Fibroblast of skin of left quadriceps (primary cell): ENCODE measurements around the gene DNAH17.
A peak's percentile ranks its signal among the peaks of the same experiment; 100 is the strongest.
"Not testable (repeated sequence)": the region's sequence is repeated elsewhere in the genome, so short reads cannot be mapped to it uniquely, and the experiment has no call there.

ENCODE experiments used
- DNase-seq, 2 experiments: peaks; one replicate each; pipeline ENCODE4 v3.0.0-alpha.2; 2013; ENCODE audit warnings: low read depth in 2 of 2

The DNAH17 gene

GRCh38 chr17:78524870-78525510 is 52.2 kb downstream of the DNAH17 start:
- no peak for DNase-seq

GRCh38 chr17:78523934-78524655 is 53.1 kb downstream of the DNAH17 start:
- no peak for DNase-seq

DNA sequence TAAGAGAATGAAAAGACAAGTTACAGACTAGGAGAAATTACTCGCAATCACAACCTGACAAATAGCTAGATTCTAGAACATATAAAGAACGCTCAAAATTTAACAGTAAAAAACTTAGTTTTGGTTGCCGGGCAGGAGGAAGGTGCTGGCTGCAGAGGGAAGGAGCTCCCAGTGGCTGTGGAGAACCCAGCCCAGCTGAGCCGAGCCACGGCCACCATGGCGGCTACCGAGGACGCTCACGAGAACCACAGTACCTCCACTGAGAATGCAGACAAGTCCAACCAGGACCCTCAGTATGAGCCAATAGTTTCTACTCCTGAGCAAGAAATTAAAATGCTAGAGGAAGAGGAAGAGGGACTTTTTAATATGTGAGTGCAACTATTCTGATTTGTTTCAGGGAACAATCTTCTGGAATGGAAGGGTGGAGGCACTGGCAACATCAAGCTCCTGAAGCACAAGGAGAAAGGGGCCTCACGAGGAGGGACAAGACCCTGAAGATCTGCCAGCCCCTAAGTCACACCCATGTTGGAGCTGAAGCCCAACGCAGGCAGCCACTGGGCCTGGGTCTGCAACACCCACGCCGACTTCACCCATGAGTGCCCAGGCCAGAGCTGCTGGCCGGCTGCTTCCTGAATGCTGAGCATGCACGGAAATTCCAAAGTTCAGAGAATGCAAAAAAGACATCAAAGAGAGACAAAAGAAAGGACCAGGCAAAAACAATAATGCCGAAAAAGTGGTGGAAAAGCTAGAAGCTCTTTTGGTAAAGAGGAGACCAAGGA is 55.0 kb downstream of the DNAH17 start:
- DNase-seq = no peak

DNA sequence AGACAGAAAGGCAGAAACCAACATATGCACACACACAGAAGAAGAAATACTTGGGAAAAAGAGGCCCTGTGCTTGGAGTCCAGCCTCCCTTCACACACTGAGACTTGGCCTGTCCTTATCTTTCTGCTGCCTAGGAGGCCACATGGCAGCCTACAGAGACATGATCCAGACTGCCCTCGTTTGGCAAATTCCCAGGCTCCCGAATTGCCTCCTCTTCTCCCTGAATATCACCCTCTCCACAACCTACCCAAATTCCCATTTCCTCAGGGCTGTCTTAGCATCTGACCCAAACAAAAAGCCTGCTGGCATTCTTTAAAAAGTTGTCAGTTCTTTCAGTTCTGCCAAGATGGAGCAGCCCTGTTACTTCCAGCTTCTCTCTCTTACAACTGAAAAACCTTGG is 59.8 kb downstream of the DNAH17 start:
- DNase-seq = no peak

DNA sequence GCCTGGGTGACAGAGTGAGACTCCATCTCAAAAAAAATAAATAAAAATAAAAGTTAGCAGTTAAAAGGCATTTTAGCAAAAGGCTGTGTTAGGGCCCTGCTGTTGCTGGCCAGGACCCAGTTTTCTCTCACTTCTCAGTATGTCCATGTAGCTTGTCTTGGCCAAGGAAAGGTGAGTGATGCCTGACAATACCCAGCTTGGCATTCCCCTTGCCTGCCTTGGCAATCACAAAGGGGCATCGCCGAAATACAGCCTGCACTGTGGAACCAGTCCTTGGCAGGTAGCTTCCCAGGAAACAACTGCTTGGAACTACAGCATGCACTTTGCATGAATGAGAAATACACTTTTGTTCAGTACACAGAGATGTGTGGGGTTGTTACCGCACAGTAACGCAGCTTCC is 61.7 kb downstream of the DNAH17 start:
- DNase-seq = no peak

DNA sequence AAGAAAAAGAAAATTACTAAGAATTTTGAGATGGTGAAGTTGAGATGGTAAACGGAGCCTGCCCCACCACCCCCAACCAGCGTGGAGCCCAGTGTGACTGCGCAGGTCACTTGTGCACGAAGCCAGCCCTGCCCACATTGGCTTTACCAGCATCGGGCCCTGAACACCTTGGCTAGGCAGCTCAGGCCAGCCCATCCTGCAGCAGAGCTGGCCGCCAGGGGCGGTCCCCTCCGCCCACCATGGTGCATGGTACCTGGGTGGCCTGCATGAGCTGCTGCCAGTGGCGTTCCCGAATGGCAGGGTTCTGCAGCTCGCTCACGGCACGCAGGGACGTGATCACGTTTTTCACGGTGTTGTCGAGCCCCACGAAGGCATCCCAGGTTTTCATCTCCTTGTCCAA is 62.7 kb downstream of the DNAH17 start:
- DNase-seq = no peak

DNA sequence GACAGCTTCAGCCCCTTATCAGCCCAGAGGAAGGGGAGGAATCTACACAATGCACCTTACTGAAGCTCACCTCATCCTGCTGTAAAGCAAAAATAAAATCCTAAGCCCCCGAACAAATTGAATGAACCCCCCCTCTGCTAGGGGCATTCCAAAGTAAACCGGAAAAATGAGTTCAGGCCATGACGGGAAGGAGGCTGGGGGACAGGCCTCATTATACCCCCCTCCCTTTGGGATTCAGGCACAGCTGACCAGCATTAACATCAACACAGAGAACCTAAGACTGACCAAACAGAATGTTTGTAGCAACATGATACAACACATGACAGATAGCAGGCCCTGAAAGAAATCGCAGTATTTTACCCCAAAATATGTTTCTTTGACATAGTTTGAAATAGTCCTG is 64.2 kb downstream of the DNAH17 start:
- DNase-seq = no peak

DNA sequence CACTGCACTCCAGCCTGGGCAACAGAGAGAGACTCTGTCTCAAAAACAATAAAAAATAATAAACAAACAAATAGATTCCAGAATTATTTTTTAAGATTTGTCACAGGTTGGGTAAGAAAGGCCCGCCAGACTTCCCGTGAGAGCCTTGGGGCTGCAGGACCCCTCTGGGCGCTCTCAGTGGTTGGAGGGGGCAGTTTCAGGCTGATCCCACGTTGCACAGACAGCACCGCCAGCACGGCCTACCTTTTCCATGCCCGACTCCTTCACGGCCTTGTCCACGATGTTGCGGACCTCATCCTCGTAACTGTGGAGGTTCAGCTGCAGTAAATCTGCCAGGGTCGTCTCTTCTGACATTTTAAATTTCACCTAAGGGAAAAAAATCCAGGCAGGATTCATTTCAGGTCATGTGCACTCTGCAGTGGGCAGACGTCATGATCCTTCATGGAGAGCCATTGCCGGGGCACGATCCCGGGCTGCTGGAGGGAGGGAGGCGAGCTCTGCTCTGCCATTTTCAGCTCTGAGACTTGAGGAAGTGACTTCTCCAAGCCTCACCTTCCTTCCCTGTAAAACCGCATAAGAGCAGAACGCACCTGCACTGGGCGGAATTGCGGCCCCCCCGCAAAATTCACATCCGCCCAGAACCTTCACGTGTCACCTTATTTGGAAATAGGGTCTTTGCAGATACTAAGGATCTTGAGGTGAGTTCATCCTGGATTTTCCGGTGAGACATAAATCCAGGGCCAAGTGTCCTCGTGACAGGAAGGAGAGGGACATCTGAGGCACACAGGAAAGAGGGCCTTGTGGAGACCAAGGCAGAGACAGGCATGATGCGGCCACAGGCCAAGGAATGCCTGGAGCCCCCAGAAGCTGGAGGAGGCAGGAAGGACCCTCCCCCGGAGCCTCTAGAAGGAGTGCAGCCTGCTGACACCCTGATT is 66.8 kb downstream of the DNAH17 start:
- DNase-seq = no peak

- DNase-seq = no peak
Observed at GRCh38 chr17:78507526-78507925, 69.7 kb downstream of the DNAH17 start.

GRCh38 chr17:78506454-78507309 is 70.5 kb downstream of the DNAH17 start:
- no peak for DNase-seq

- DNase-seq = no peak
Observed at GRCh38 chr17:78504156-78504925, 72.9 kb downstream of the DNAH17 start.

GRCh38 chr17:78503388-78503787 is 73.8 kb downstream of the DNAH17 start:
- not testable (repeated sequence) for DNase-seq

- no peak for DNase-seq
Observed at GRCh38 chr17:78502611-78503148, 74.5 kb downstream of the DNAH17 start.

- no peak for DNase-seq
Observed at GRCh38 chr17:78501241-78502036, 75.8 kb downstream of the DNAH17 start.

DNA sequence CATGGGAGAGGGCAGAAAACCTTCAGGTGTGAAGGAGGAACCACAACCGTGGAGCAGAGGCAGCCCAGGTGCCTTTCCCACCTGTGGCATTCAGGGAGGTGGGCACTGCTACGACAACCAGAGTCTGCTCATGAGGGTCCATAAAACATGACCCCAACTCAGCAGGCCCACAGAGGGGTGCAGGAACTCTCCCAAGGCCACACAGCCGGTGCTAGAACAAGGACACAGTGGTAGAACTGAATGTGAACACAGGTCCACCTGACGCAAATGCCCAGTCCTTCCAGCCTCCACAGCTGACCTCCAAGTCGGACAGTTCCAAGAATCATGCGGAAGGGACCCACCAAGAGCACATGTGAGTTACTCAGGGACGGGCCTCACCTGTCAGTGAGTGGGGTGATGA is 76.4 kb downstream of the DNAH17 start:
- DNase-seq = no peak

GRCh38 chr17:78499715-78500540 is 77.3 kb downstream of the DNAH17 start:
- DNase-seq = no peak

DNA sequence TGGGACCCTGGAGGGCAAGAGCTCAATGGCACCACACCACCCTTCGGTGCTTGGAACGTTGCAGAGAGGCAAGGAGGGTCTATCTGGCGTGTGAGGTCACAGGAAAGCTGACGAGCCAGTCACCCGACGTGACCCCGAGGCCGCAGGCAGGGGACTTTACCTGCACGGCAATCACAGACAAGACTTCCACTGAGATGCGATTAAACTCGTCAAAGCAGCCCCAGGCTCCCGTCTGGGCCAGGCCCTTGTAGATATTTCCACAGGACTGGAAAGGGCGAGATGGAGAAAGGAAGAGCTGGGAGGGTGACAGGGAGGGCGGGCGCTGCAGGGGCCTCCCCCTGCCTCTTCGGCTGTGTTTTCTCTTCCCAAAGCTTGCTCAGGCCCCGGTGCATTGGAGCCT is 78.3 kb downstream of the DNAH17 start:
- no peak for DNase-seq

GRCh38 chr17:78497115-78497540 is 80.1 kb downstream of the DNAH17 start:
- DNase-seq = peak; percentile 24 to 37
